GM18505 (cell line): ENCODE data around the gene RAB8A.
A peak's percentile ranks its signal among the peaks of the same experiment; 100 is the strongest.
"Not testable (repeated sequence)": the region's sequence is repeated elsewhere in the genome, so short reads cannot be mapped to it uniquely, and the experiment has no call there.

ENCODE experiments used
- ATAC-seq: cut with Tn5 transposase; IDR thresholded peaks from one replicate; pipeline ENCODE4 v1.9.1; 2021; ENCODE audit not compliant: unreplicated experiment
- POLR2A ChIP-seq: IDR thresholded peaks from 4 replicates; pipeline ENCODE4 v1.6.1; 2011; ENCODE audit warnings: borderline replicate concordance; ENCODE audit not compliant: insufficient read depth, insufficient read length; ENCODE audit errors: extremely low read depth

Gene RAB8A

GRCh38 chr19:16154557-16154956 lies 42.9 kb downstream of the RAB8A start:
- TF ChIP-seq POLR2A, result no peak
- no peak for ATAC-seq

GRCh38 chr19:16155128-16155527 lies 43.4 kb downstream of the RAB8A start:
- no peak for TF ChIP-seq POLR2A

GRCh38 chr19:16156904-16157303 lies 45.2 kb downstream of the RAB8A start:
- ATAC-seq, result no peak
- TF ChIP-seq POLR2A, result no peak

More at GRCh38 chr19:16155128-16155527, 43.4 kb downstream of the RAB8A start:
- ATAC-seq, result no peak

- no peak for ATAC-seq
- TF ChIP-seq POLR2A, result peak; percentile 12
Measured at GRCh38 chr19:16157601-16158000, 45.9 kb downstream of the RAB8A start.

GRCh38 chr19:16159655-16160054 lies 48.0 kb downstream of the RAB8A start:
- TF ChIP-seq POLR2A, result no peak
- no peak for ATAC-seq

GRCh38 chr19:16160445-16160942 lies 48.8 kb downstream of the RAB8A start:
- no peak for TF ChIP-seq POLR2A
- ATAC-seq, result no peak

- no peak for TF ChIP-seq POLR2A
- no peak for ATAC-seq
Measured at GRCh38 chr19:16160943-16161560, 49.4 kb downstream of the RAB8A start.

GRCh38 chr19:16161840-16162239 lies 50.2 kb downstream of the RAB8A start:
- ATAC-seq, result no peak
- TF ChIP-seq POLR2A, result no peak

GRCh38 chr19:16164222-16164890 lies 52.7 kb downstream of the RAB8A start:
- no peak for ATAC-seq
- no peak for TF ChIP-seq POLR2A

GRCh38 chr19:16166417-16166816 lies 54.7 kb downstream of the RAB8A start:
- ATAC-seq, result no peak
- no peak for TF ChIP-seq POLR2A

- no peak for ATAC-seq
- TF ChIP-seq POLR2A, result no peak
Measured at GRCh38 chr19:16167055-16167454, 55.4 kb downstream of the RAB8A start.

- no peak for TF ChIP-seq POLR2A
- no peak for ATAC-seq
Measured at GRCh38 chr19:16168465-16169081, 56.9 kb downstream of the RAB8A start.

- no peak for TF ChIP-seq POLR2A
- no peak for ATAC-seq
Measured at GRCh38 chr19:16170134-16170533, 58.4 kb downstream of the RAB8A start.

GRCh38 chr19:16175954-16176353 lies 64.3 kb downstream of the RAB8A start:
- TF ChIP-seq POLR2A, result no peak
- ATAC-seq, result no peak

GRCh38 chr19:16178866-16179265 lies 67.2 kb downstream of the RAB8A start:
- ATAC-seq, result not testable (repeated sequence)

GRCh38 chr19:16180611-16181010 lies 68.9 kb downstream of the RAB8A start:
- ATAC-seq, result no peak
- no peak for TF ChIP-seq POLR2A
